K562 (cell line): ENCODE results near the gene LZTR1. TPM values are rescaled to one million over a fixed set of nuclear protein-coding genes. Genes with fewer than 3 reads are reported as not detected.

Source experiments
- ATAC-seq: fragments of 200-7000 bp; cut with Tn5 transposase; 3 replicates; pipeline ENCODE4 v1.9.1; 2020; ENCODE audit warnings: moderate library complexity
- BruUV-seq: library from RNA; stranded (reverse); fragments of 400-500 nt; replicated peaks from 2 replicates; lab custom pipeline; 2021; lab: Mats Ljungman, UMichigan
- CTCF ChIA-PET: fragments of 300-600 bp; formaldehyde crosslinking; extraction: SDS; loops from one replicate; lab custom pipeline; 2021; ENCODE audit warnings: low intra/inter-chr PET ratio; lab: Yijun Ruan, JAX
- POLR2A ChIA-PET: fragments of 300-600, 350-650 bp; sonication (Branson Sonifier 250); formaldehyde crosslinking; extraction: SDS; loops from one replicate; lab custom pipeline; 2021; ENCODE audit warnings: antibody characterized with exemption, inconsistent platforms; lab: Yijun Ruan, JAX
- DNase-seq, 4 experiments: peaks; one replicate each; pipeline versions ENCODE4 v3.0.0 to v3.0.0-alpha.2; 2011 to 2018; ENCODE audit warnings: low spot score in 3 of 4, mixed read lengths in 3 of 4; ENCODE audit errors: extremely low read depth in 1 of 4
- FAIRE-seq: peaks from 2 replicates; lab custom pipeline; 2011; peaks lifted over from hg19 to GRCh38; lab: Jason Lieb, UNC
- H2AFZ ChIP-seq: 2 replicates; pipeline ENCODE4 v1.6.0; 2011; ENCODE audit warnings: low read depth, low read length, control low read depth, inconsistent platforms
- H3K27ac ChIP-seq: fragments of 200-600 bp; 3 replicates; pipeline ENCODE4 v1.8.0; 2011; ENCODE audit warnings: low read depth, mild to moderate bottlenecking, control low read depth, inconsistent platforms, low read length, moderate library complexity, mixed read lengths; ENCODE audit errors: extremely low read depth
- H3K27me3 ChIP-seq, 2 experiments: fragments of 300-600 bp in 1 of 2; 2 replicates in 1 of 2; 3 replicates in 1 of 2; pipeline versions ENCODE4 v1.6.0 to v1.8.0; 2011; ENCODE audit warnings: inconsistent platforms in 2 of 2, low read length in 2 of 2, mild to moderate bottlenecking in 1 of 2, mixed read lengths in 1 of 2, moderate library complexity in 1 of 2; ENCODE audit not compliant: control insufficient read depth in 2 of 2, insufficient read depth in 2 of 2
- H3K36me3 ChIP-seq: fragments of 300-600 bp; 3 replicates; pipeline ENCODE4 v1.8.0; 2011; ENCODE audit warnings: mild to moderate bottlenecking, low read length, inconsistent platforms; ENCODE audit not compliant: control insufficient read depth, insufficient read depth
- H3K4me1 ChIP-seq, 2 experiments: fragments of 200-600 bp in 1 of 2; replicated peaks in 1 of 2; 2 replicates in 1 of 2; 3 replicates in 1 of 2; pipeline versions ENCODE4 v1.5.1 to v1.8.0; 2011; ENCODE audit warnings: inconsistent platforms in 2 of 2, low read length in 2 of 2, mild to moderate bottlenecking in 1 of 2, mixed read lengths in 1 of 2, moderate library complexity in 1 of 2; ENCODE audit not compliant: control insufficient read depth in 2 of 2, insufficient read depth in 2 of 2
- H3K4me2 ChIP-seq: 2 replicates; pipeline ENCODE4 v1.6.1; 2011; ENCODE audit warnings: low read length, control low read depth, inconsistent platforms, mixed read lengths; ENCODE audit not compliant: insufficient read depth
- H3K4me3 ChIP-seq: fragments of 200-600 bp; sonication (generic), shearing (Covaris generic); 2 replicates; pipeline ENCODE4 v1.5.1; 2016; ENCODE audit warnings: control low read depth, inconsistent platforms
- H3K79me2 ChIP-seq: fragments of 200-600 bp; 3 replicates; pipeline ENCODE4 v1.8.0; 2011; ENCODE audit warnings: low read length, inconsistent platforms; ENCODE audit not compliant: control insufficient read depth, insufficient read depth
- H3K9ac ChIP-seq, 2 experiments: 2 replicates each; pipeline versions ENCODE4 v1.6.0 to v1.6.1; 2011; ENCODE audit warnings: low read depth in 2 of 2, low read length in 2 of 2, control low read depth in 1 of 2, inconsistent platforms in 1 of 2, mild to moderate bottlenecking in 1 of 2, mixed read lengths in 1 of 2; ENCODE audit not compliant: insufficient read depth in 1 of 2
- H3K9me1 ChIP-seq: one replicate; pipeline ENCODE4 v1.6.0; 2011; ENCODE audit warnings: inconsistent platforms, mild to moderate bottlenecking, low read length, moderate library complexity; ENCODE audit not compliant: control insufficient read depth, insufficient read depth
- H3K9me3 ChIP-seq: replicated peaks from 2 replicates; pipeline ENCODE4 v1.5.1; 2011; ENCODE audit warnings: low read depth, low read length, inconsistent platforms; ENCODE audit not compliant: control insufficient read depth, insufficient read depth
- H4K20me1 ChIP-seq: replicated peaks from 2 replicates; pipeline ENCODE4 v1.6.1; 2011; ENCODE audit warnings: low read length, inconsistent platforms, mixed read lengths; ENCODE audit not compliant: control insufficient read depth, insufficient read depth
- HDAC2 ChIP-seq: fragments of 450-650 bp; IDR thresholded peaks from 2 replicates; pipeline ENCODE4 v1.6.1; 2016; ENCODE audit warnings: mild to moderate bottlenecking
- HMBOX1 ChIP-seq: sonication (generic); IDR thresholded peaks from 2 replicates; pipeline ENCODE4 v1.6.1; 2016
- JUNB ChIP-seq: fragments of 450-650 bp; formaldehyde crosslinking; conservative IDR thresholded peaks from 2 replicates; pipeline ENCODE4 v1.4.0; 2020; ENCODE audit warnings: mild to moderate bottlenecking
- JUND ChIP-seq, 2 experiments: IDR thresholded peaks; 2 replicates in 1 of 2; 3 replicates in 1 of 2; pipeline ENCODE4 v1.6.1; 2011; ENCODE audit warnings: borderline replicate concordance in 2 of 2, low read depth in 2 of 2, low read length in 2 of 2, improper control_type of control experiment in 1 of 2, missing biosample characterization in 1 of 2, missing genetic modification characterization in 1 of 2, missing genetic modification reagents in 1 of 2
- MIER1 ChIP-seq: fragments of 450-650 bp; IDR thresholded peaks from 2 replicates; pipeline ENCODE4 v1.6.1; 2016; ENCODE audit warnings: antibody characterized with exemption, mild to moderate bottlenecking, low read depth
- NFIC ChIP-seq: fragments of 450-650 bp; IDR thresholded peaks from 2 replicates; pipeline ENCODE4 v1.6.1; 2017; ENCODE audit warnings: mild to moderate bottlenecking, inconsistent platforms
- RCOR1 ChIP-seq, 2 experiments: IDR thresholded peaks; 2 replicates each; pipeline ENCODE4 v1.6.1; 2012; ENCODE audit warnings: low read depth in 2 of 2, low read length in 2 of 2, borderline replicate concordance in 1 of 2, improper control_type of control experiment in 1 of 2
- SREBF2 ChIP-seq: sonication (generic); formaldehyde crosslinking; IDR thresholded peaks from 2 replicates; pipeline ENCODE4 v1.4.0; 2020; ENCODE audit warnings: mild to moderate bottlenecking, missing genetic modification reagents
- STAG1 ChIP-seq: sonication (generic); formaldehyde crosslinking; IDR thresholded peaks from 2 replicates; pipeline ENCODE4 v1.5.0; 2020; ENCODE audit warnings: missing genetic modification reagents, borderline replicate concordance
- THAP12 ChIP-seq: fragments of 250-450 bp; sonication (Bioruptor Pico); IDR thresholded peaks from 2 replicates; pipeline ENCODE4 v1.9.0; 2021; ENCODE audit warnings: mild to moderate bottlenecking, inconsistent platforms
- TSC22D4 ChIP-seq: fragments of 450-650 bp; IDR thresholded peaks from 2 replicates; pipeline ENCODE4 v1.6.1; 2016; ENCODE audit warnings: missing genetic modification characterization, missing biosample characterization, control low read depth
- XRCC4 ChIP-seq: IDR thresholded peaks from one replicate; pipeline ENCODE4 v1.6.1; 2011; ENCODE audit not compliant: insufficient read depth, insufficient read length; ENCODE audit errors: extremely low read depth
- ZNF316 ChIP-seq: fragments of 450-650 bp; IDR thresholded peaks from 2 replicates; pipeline ENCODE4 v1.6.1; 2016
- ZNF431 ChIP-seq: sonication (generic); formaldehyde crosslinking; IDR thresholded peaks from 2 replicates; pipeline ENCODE4 v1.8.0; 2022; ENCODE audit warnings: mild to moderate bottlenecking, missing genetic modification reagents
- ZNF644 ChIP-seq: fragments of 200-800 bp; sonication (Bioruptor generic); IDR thresholded peaks from 2 replicates; pipeline ENCODE4 v1.6.1; 2016; ENCODE audit warnings: low read depth, missing genetic modification characterization, missing compliant biosample characterization
- WGBS: fragments of 100-300 bp; shearing (Covaris generic); methylation state at CpG from one replicate; pipeline ENCODE4 v1.1.6; 2016; ENCODE audit warnings: low coverage, mixed read lengths; ENCODE audit not compliant: insufficient coverage; ENCODE audit errors: missing lambda C conversion rate; 5-methylcytosine and 5-hydroxymethylcytosine counted together
- in situ Hi-C: fragments of 300-500 bp; cut with MboI; formaldehyde crosslinking; loops from 4 replicates; pipeline ENCODE4 v1.15.0; 2018; ENCODE audit warnings: inconsistent platforms, mixed read lengths
- intact Hi-C: fragments of 100-400 bp; cut with micrococcal nuclease; formaldehyde crosslinking; loops from 2 replicates; pipeline ENCODE4 v1.14.2; 2022
- polyA plus RNA-seq, 8 experiments: library from polyadenylated mRNA; depleted of rRNA in 4 of 8; stranded (reverse) in 5 of 8; unstranded in 3 of 8; fragments of >200 nt; fragmentation: Nextera tagmentation in 2 of 8; fragmentation: Illumina TruSeq in 1 of 8; extraction: Ambion mirVana in 2 of 8; extraction: Trizol in 1 of 8; gene quantifications; 2 replicates each; pipeline versions ENCODE4 v1.2.1 to v1.2.3, GENCODE V29; 2011 to 2014; ENCODE audit warnings: inconsistent platforms in 1 of 8, missing spikeins in 1 of 8
- total RNA-seq, 7 experiments: library from RNA; depleted of rRNA in 6 of 7; stranded (reverse); fragments of >200 nt in 6 of 7; fragmentation: Illumina TruSeq in 2 of 7; extraction: Trizol in 2 of 7; gene quantifications; 2 replicates each; pipeline versions ENCODE4 v1.2.1 to v1.2.3, GENCODE V29; 2011 to 2021; ENCODE audit warnings: low replicate concordance in 1 of 7

LZTR1 gene
- total and polyA plus RNA-seq, 9 of the 15 experiments (the other 6 are each of a cell fraction or from before 2014, with no cell fraction given) = 2.2 to 135 (median 63.0) TPM

GRCh38 chr22:21018314-21018713 lies 36.2 kb downstream of the LZTR1 start:
- CTCF ChIA-PET = interaction anchor here (0.6 kb wide), 1 partner anchor 84 kb away, joined by 3 read pairs; no protein-coding TSS in a partner anchor
- FAIRE-seq (no peak), DNase-seq (no peak)
- intact Hi-C loops = no loop called here
- Histone ChIP-seq H2AFZ (no peak overlapping the region), H3K4me1 (peaks cover 24 to 47% of the 10 kb centered on the region in 2 experiments), H3K9me1 (peaks cover 3% of the 10 kb centered on the region), H3K27ac (no peak overlapping the region), H3K9me3 (no peaks in the 10 kb centered on the region), H3K27me3 (peaks cover 2 to 7% of the 10 kb centered on the region in 2 experiments; a peak in 2 of 5 replicates), H3K79me2 (peaks cover 12% of the 10 kb centered on the region; the same call in 2 of the 3 replicates)
- POLR2A ChIA-PET = interaction anchor here (0.6 to 13.9 kb wide), 9 partner anchors 12 to 1257 kb away, joined by 3 to 333 read pairs (median 4); partner anchors contain the start of genes SLC7A4 and THAP7
- BruUV-seq = no TSS peak
- no peak for TF ChIP-seq ZNF431 (CRISPR knock-in tag)
- no peak for TF ChIP-seq NFIC
- no peak for TF ChIP-seq JUNB (CRISPR knock-in tag)
- TF ChIP-seq HMBOX1 = no peak
- TF ChIP-seq SREBF2 = no peak
- no peak for TF ChIP-seq MIER1
- TF ChIP-seq JUND (IDR thresholded peaks at IDR 0.05; ENCODE audit: borderline replicate concordance, low read depth, low read length) = no peak
- TF ChIP-seq JUND (tag; IDR thresholded peaks at IDR 0.05; ENCODE audit: borderline replicate concordance, low read depth, low read length) = no peak
- TF ChIP-seq XRCC4 = no peak
- TF ChIP-seq THAP12 (CRISPR knock-in tag) = peak; percentile 32; the same call in 1 of the 2 replicates
- TF ChIP-seq TSC22D4 (tag) = no peak
- TF ChIP-seq ZNF644 = no peak
- TF ChIP-seq ZNF316 = no peak
- TF ChIP-seq STAG1 (CRISPR knock-in tag) = no peak
- TF ChIP-seq HDAC2 = no peak
- 0 out of 4 replicates have a peak, but pooled peaks of 1 of the 2 experiments have one; percentile 21 for TF ChIP-seq RCOR1 (IDR thresholded peaks at IDR 0.05; ENCODE audit: borderline replicate concordance in 1 of 2, low read depth in 2 of 2, low read length in 2 of 2)
- TF ChIP-seq, all 486 proteins: peak for 2
- ATAC-seq = no peak
- H3K36me3 ChIP-seq = no peaks in the 10 kb centered on the region
- in situ Hi-C loops = no loop called here
- H3K9ac ChIP-seq = no peak overlapping the region
- no peak overlapping the region for H3K4me2 ChIP-seq
- H3K4me3 ChIP-seq = no peak overlapping the region
- WGBS = 42% methylated on average over 4 of the region's 4 CpGs
- H4K20me1 ChIP-seq = peaks cover 4% of the 10 kb centered on the region
